Smooth muscle cell (in vitro differentiated cells): ENCODE measurements around the gene HOXC10. TPM values are rescaled to one million over a fixed set of nuclear protein-coding genes. Genes with fewer than 3 reads are reported as not detected.

Experiments
- DNase-seq: peaks from one replicate; lab custom pipeline; 2025; ENCODE audit not compliant: unreplicated experiment; lab: John Stamatoyannopoulos, UW
- H2AFZ ChIP-seq: fragments of 200-600 bp; sonication (generic); 2 replicates; pipeline ENCODE4 v1.6.0; 2016; ENCODE audit warnings: antibody characterized with exemption, low read depth, mild to moderate bottlenecking
- H3F3A ChIP-seq: fragments of 200-600 bp; sonication (generic); 2 replicates; pipeline ENCODE4 v1.6.0; 2017; ENCODE audit warnings: antibody characterized with exemption, low read depth
- H3K27ac ChIP-seq: fragments of 200-600 bp; sonication (generic); 2 replicates; pipeline ENCODE4 v1.5.1; 2016; ENCODE audit warnings: low read depth, mild to moderate bottlenecking
- H3K27me3 ChIP-seq: fragments of 200-600 bp; sonication (generic); 2 replicates; pipeline ENCODE4 v1.6.1; 2016; ENCODE audit warnings: low read depth, mild to moderate bottlenecking
- H3K36me3 ChIP-seq: fragments of 200-600 bp; sonication (generic); 2 replicates; pipeline ENCODE4 v1.5.1; 2016; ENCODE audit warnings: low read depth
- H3K4me1 ChIP-seq: fragments of 200-600 bp; sonication (generic); 2 replicates; pipeline ENCODE4 v1.5.1; 2016; ENCODE audit warnings: low read depth
- H3K4me2 ChIP-seq: fragments of 200-600 bp; sonication (generic); 2 replicates; pipeline ENCODE4 v1.6.0; 2016; ENCODE audit warnings: mild to moderate bottlenecking
- H3K4me3 ChIP-seq: fragments of 200-600 bp; sonication (generic); 2 replicates; pipeline ENCODE4 v1.5.1; 2016; ENCODE audit warnings: mild to moderate bottlenecking
- H3K79me2 ChIP-seq: fragments of 200-600 bp; sonication (generic); 2 replicates; pipeline ENCODE4 v1.6.0; 2016; ENCODE audit warnings: low read depth, mild to moderate bottlenecking
- H3K9ac ChIP-seq: fragments of 200-600 bp; sonication (generic); 2 replicates; pipeline ENCODE4 v1.6.0; 2016; ENCODE audit warnings: low read depth
- H3K9me3 ChIP-seq: fragments of 200-600 bp; sonication (generic); replicated peaks from 2 replicates; pipeline ENCODE4 v1.5.1; 2016; ENCODE audit warnings: low read depth
- H4K20me1 ChIP-seq: fragments of 200-600 bp; sonication (generic); 2 replicates; pipeline ENCODE4 v1.6.0; 2016; ENCODE audit warnings: low read depth
- WGBS: methylation state at CpG from one replicate; pipeline ENCODE4 v1.1.7; 2016; ENCODE audit warnings: low lambda C conversion rate; 5-methylcytosine and 5-hydroxymethylcytosine counted together
- polyA plus RNA-seq: library from polyadenylated mRNA; unstranded; fragments of >200 nt; fragmentation: Nextera tagmentation; extraction: Ambion mirVana; gene quantifications from 2 replicates; pipeline ENCODE4 v1.2.1, GENCODE V29; 2016
- total RNA-seq: library from RNA; depleted of rRNA; stranded (reverse); fragments of >200 nt; gene quantifications from 2 replicates; pipeline ENCODE4 v1.2.3, GENCODE V29; 2014
- TF ChIP-seq, protein P1 (sequence below): fragments of 200-600 bp; sonication (generic); IDR thresholded peaks from 2 replicates; pipeline ENCODE4 v1.5.1; 2017; ENCODE audit warnings: borderline replicate concordance, mild to moderate bottlenecking, antibody characterized with exemption; ENCODE audit not compliant: insufficient read depth, poor library complexity, severe bottlenecking

The HOXC10 gene
- total and polyA plus RNA-seq, 2 experiments from 2014 or later, result 0.66 TPM; not detected in 1

DNA sequence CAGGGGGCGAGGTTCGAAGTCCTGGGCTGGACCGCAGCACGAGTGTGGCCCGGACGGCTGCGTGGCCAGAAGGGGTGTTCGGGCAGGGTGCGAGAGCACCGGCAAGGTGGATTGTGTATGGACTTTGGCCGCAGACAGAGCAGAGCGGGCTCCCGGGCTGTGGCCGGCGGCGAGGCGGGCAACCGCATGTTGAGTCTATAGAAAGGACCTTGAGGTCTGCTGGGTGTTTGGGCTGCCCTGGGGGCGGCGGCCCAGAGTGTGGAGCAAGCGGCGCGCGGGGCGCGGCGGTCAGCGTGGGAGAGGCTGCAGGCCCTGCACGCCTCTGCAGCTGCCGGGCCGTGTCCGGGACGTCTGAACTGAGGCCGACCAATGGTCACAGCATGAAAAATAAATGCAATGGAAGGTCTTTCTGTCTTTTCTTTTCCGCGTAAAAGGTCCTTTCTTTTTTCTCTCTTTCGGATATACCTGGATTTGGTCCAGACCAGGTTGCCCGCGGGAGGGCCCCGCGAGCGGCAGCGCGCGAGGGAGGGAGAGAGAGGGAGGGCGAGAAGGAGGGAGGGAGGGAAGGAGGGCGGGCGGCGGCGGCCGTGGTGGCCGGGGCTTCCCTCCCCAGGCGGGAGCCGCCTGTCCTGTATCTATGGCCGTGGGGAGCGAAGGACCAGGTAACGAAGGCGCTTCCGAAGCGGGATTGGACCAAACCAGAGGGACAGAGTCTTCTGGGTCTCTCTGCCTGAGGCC lies 9.5 kb downstream of the HOXC10 start:
- peaks cover 100% of the 10 kb centered on the region for H3K27me3 ChIP-seq
- no peak overlapping the region for H2AFZ ChIP-seq
- no peaks in the 10 kb centered on the region for H3K36me3 ChIP-seq
- H3K9me3 ChIP-seq, result no peaks in the 10 kb centered on the region
- TF ChIP-seq, protein P1, sequence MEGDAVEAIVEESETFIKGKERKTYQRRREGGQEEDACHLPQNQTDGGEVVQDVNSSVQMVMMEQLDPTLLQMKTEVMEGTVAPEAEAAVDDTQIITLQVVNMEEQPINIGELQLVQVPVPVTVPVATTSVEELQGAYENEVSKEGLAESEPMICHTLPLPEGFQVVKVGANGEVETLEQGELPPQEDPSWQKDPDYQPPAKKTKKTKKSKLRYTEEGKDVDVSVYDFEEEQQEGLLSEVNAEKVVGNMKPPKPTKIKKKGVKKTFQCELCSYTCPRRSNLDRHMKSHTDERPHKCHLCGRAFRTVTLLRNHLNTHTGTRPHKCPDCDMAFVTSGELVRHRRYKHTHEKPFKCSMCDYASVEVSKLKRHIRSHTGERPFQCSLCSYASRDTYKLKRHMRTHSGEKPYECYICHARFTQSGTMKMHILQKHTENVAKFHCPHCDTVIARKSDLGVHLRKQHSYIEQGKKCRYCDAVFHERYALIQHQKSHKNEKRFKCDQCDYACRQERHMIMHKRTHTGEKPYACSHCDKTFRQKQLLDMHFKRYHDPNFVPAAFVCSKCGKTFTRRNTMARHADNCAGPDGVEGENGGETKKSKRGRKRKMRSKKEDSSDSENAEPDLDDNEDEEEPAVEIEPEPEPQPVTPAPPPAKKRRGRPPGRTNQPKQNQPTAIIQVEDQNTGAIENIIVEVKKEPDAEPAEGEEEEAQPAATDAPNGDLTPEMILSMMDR, result no peak
- H3K79me2 ChIP-seq, result no peaks in the 10 kb centered on the region
- no peak for DNase-seq
- H3F3A ChIP-seq, result no peaks in the 10 kb centered on the region
- 11% methylated on average over 36 of the region's 60 CpGs for WGBS
- H3K9ac ChIP-seq, result no peak overlapping the region
- H3K4me3 ChIP-seq, result peak overlapping the region; percentile 49
- no peaks in the 10 kb centered on the region for H3K4me1 ChIP-seq
- no peak overlapping the region for H3K27ac ChIP-seq
- H3K4me2 ChIP-seq, result peak overlapping the region; percentile 89
- no peaks in the 10 kb centered on the region for H4K20me1 ChIP-seq

DNA sequence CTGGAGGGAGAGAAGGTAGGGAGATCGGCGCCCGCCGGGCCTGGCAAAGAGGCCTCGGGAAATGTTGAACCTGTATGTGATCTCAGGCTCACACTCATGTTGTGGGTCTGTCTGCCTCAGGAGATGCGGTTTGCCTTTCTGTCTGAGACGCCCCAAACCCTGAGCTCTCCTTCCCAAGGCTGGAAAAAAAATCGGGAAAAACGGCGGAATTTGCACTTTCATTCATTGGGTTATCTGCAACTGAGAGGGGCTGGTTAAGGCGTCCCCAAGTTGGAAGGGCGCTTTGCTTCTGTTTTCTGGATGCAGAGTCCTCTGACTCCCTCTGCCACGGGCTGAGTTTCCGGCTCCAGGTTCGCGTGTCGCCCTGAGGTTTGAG lies 10.0 kb downstream of the HOXC10 start:
- H3K9ac ChIP-seq, result no peak overlapping the region
- H2AFZ ChIP-seq, result peak overlapping the region; percentile 84
- 5% methylated on average over 17 of the region's 17 CpGs for WGBS
- peaks cover 1% of the 10 kb centered on the region for H3K4me1 ChIP-seq
- H4K20me1 ChIP-seq, result no peaks in the 10 kb centered on the region
- peaks cover 100% of the 10 kb centered on the region for H3K27me3 ChIP-seq
- H3K27ac ChIP-seq, result no peak overlapping the region
- peak overlapping the region; percentile 89 for H3K4me2 ChIP-seq
- DNase-seq, result no peak
- no peaks in the 10 kb centered on the region for H3K79me2 ChIP-seq
- H3K36me3 ChIP-seq, result no peaks in the 10 kb centered on the region
- H3K4me3 ChIP-seq, result peak overlapping the region; percentile 49
- H3F3A ChIP-seq, result no peaks in the 10 kb centered on the region
- no peaks in the 10 kb centered on the region for H3K9me3 ChIP-seq
- TF ChIP-seq, protein P1, result no peak

- 4% methylated on average over 45 of the region's 48 CpGs for WGBS
- H3K27ac ChIP-seq, result peak overlapping the region; percentile 21
- peak overlapping the region; percentile 63 for H3K9ac ChIP-seq
- no peaks in the 10 kb centered on the region for H4K20me1 ChIP-seq
- peak overlapping the region; percentile 89 for H3K4me2 ChIP-seq
- no peaks in the 10 kb centered on the region for H3K36me3 ChIP-seq
- peak overlapping the region; percentile 49 for H3K4me3 ChIP-seq
- peaks cover 100% of the 10 kb centered on the region for H3K27me3 ChIP-seq
- DNase-seq, result no peak
- no peaks in the 10 kb centered on the region for H3F3A ChIP-seq
- H3K79me2 ChIP-seq, result no peaks in the 10 kb centered on the region
- H3K4me1 ChIP-seq, result peaks cover 7% of the 10 kb centered on the region
- no peaks in the 10 kb centered on the region for H3K9me3 ChIP-seq
- peak overlapping the region; percentile 84 for H2AFZ ChIP-seq
- TF ChIP-seq, protein P1, result no peak
Observed at GRCh38 chr12:53995378-53996239, 10.7 kb downstream of the HOXC10 start.
